Activated naive CD4-positive, alpha-beta T cell treated with anti-CD3 and anti-CD28 coated beads, Interleukin-2, amount 10 ng/mL, durations not matched to agents 7 days and 5 days (primary cell): ENCODE data around the gene UROC1.

ENCODE experiments used
- CTCF ChIA-PET: fragments of 350-600 bp; sonication (Branson Sonifier 250); formaldehyde crosslinking; loops from one replicate; lab custom pipeline; 2021; ENCODE audit warnings: antibody characterized with exemption; lab: Charles Lee
- DNase-seq: peaks from one replicate; pipeline ENCODE4 v3.0.0-alpha.2; 2020
- H3K27ac Mint-ChIP-seq: one replicate; pipeline ENCODE4 v1.8.0; 2021; ENCODE audit warnings: mild to moderate bottlenecking, moderate library complexity, mixed read lengths
- H3K27me3 Mint-ChIP-seq: one replicate; pipeline ENCODE4 v1.8.0; 2021; ENCODE audit warnings: mild to moderate bottlenecking, mixed read lengths
- H3K36me3 Mint-ChIP-seq: one replicate; pipeline ENCODE4 v1.8.0; 2021; ENCODE audit warnings: mixed read lengths
- H3K4me1 Mint-ChIP-seq: one replicate; pipeline ENCODE4 v1.8.0; 2021; ENCODE audit warnings: mixed read lengths
- H3K4me3 Mint-ChIP-seq: one replicate; pipeline ENCODE4 v1.8.0; 2021; ENCODE audit warnings: mild to moderate bottlenecking, moderate library complexity, mixed read lengths
- H3K9me3 Mint-ChIP-seq: one replicate; pipeline ENCODE4 v1.8.0; 2021; ENCODE audit warnings: mixed read lengths

Gene UROC1

GRCh38 chr3:126510308-126510910 is 7.2 kb downstream of the UROC1 start:
- H3K4me3 Mint-ChIP-seq: no peak overlapping the region
- no peak overlapping the region for H3K27ac Mint-ChIP-seq
- no peaks in the 10 kb centered on the region for H3K9me3 Mint-ChIP-seq
- DNase-seq: no peak
- H3K4me1 Mint-ChIP-seq: no peaks in the 10 kb centered on the region
- no peaks in the 10 kb centered on the region for H3K27me3 Mint-ChIP-seq
- no peaks in the 10 kb centered on the region for H3K36me3 Mint-ChIP-seq
- CTCF ChIA-PET: interaction anchor here (1.1 to 1.3 kb wide), 3 partner anchors 9 to 23 kb away, joined by 3 to 4 read pairs (median 3); partner anchors contain the start of gene CHST13

- no peaks in the 10 kb centered on the region for H3K27me3 Mint-ChIP-seq
Measured at GRCh38 chr3:126509597-126510307, 7.8 kb downstream of the UROC1 start.

GRCh38 chr3:126508564-126508964 is 9.0 kb downstream of the UROC1 start:
- Mint-ChIP-seq H3K36me3 (no peaks in the 10 kb centered on the region), H3K4me3 (no peak overlapping the region), H3K9me3 (no peaks in the 10 kb centered on the region), H3K27me3 (no peaks in the 10 kb centered on the region), H3K4me1 (no peaks in the 10 kb centered on the region), H3K27ac (no peak overlapping the region)
- CTCF ChIA-PET: no interaction called here
- DNase-seq: no peak

More at GRCh38 chr3:126509597-126510307, 7.8 kb downstream of the UROC1 start:
- Mint-ChIP-seq H3K9me3 (no peaks in the 10 kb centered on the region), H3K4me1 (no peaks in the 10 kb centered on the region), H3K36me3 (no peaks in the 10 kb centered on the region), H3K27ac (no peak overlapping the region), H3K4me3 (no peak overlapping the region)
- DNase-seq: no peak
- CTCF ChIA-PET: interaction anchor here (1.1 to 1.2 kb wide), 2 partner anchors 9 to 22 kb away, joined by 3 read pairs; no protein-coding TSS in a partner anchor

- Mint-ChIP-seq H3K27me3 (no peaks in the 10 kb centered on the region), H3K4me1 (no peaks in the 10 kb centered on the region), H3K9me3 (no peaks in the 10 kb centered on the region), H3K27ac (no peak overlapping the region), H3K4me3 (no peak overlapping the region), H3K36me3 (no peaks in the 10 kb centered on the region)
- no peak for DNase-seq
- CTCF ChIA-PET: no interaction called here
Measured at GRCh38 chr3:126507886-126508285, 9.7 kb downstream of the UROC1 start.

GRCh38 chr3:126503701-126504100 is 13.9 kb downstream of the UROC1 start:
- Mint-ChIP-seq H3K27ac (no peak overlapping the region), H3K4me3 (no peak overlapping the region), H3K9me3 (no peaks in the 10 kb centered on the region), H3K36me3 (no peaks in the 10 kb centered on the region), H3K4me1 (peaks cover 2% of the 10 kb centered on the region), H3K27me3 (no peaks in the 10 kb centered on the region)
- DNase-seq: no peak
- CTCF ChIA-PET: no interaction called here

- no peaks in the 10 kb centered on the region for H3K36me3 Mint-ChIP-seq
- H3K9me3 Mint-ChIP-seq: no peaks in the 10 kb centered on the region
Measured at GRCh38 chr3:126502656-126503055, 14.9 kb downstream of the UROC1 start.

GRCh38 chr3:126501736-126502135 is 15.8 kb downstream of the UROC1 start:
- no peaks in the 10 kb centered on the region for H3K9me3 Mint-ChIP-seq
- CTCF ChIA-PET: no interaction called here
- H3K4me3 Mint-ChIP-seq: no peak overlapping the region
- H3K27me3 Mint-ChIP-seq: no peaks in the 10 kb centered on the region
- peaks cover 9% of the 10 kb centered on the region for H3K4me1 Mint-ChIP-seq
- no peaks in the 10 kb centered on the region for H3K36me3 Mint-ChIP-seq
- no peak overlapping the region for H3K27ac Mint-ChIP-seq
- DNase-seq: no peak

More at GRCh38 chr3:126502656-126503055, 14.9 kb downstream of the UROC1 start:
- H3K27me3 Mint-ChIP-seq: no peaks in the 10 kb centered on the region
- H3K27ac Mint-ChIP-seq: no peak overlapping the region
- CTCF ChIA-PET: no interaction called here
- H3K4me1 Mint-ChIP-seq: peaks cover 4% of the 10 kb centered on the region
- H3K4me3 Mint-ChIP-seq: no peak overlapping the region
- DNase-seq: no peak

- no peaks in the 10 kb centered on the region for H3K27me3 Mint-ChIP-seq
Measured at GRCh38 chr3:126501054-126501453, 16.5 kb downstream of the UROC1 start.

GRCh38 chr3:126500016-126500415 is 17.6 kb downstream of the UROC1 start:
- no peak for DNase-seq
- no peak overlapping the region for H3K27ac Mint-ChIP-seq
- H3K36me3 Mint-ChIP-seq: no peaks in the 10 kb centered on the region
- H3K4me3 Mint-ChIP-seq: no peak overlapping the region
- peaks cover 13% of the 10 kb centered on the region for H3K4me1 Mint-ChIP-seq
- CTCF ChIA-PET: interaction anchor here (1.5 kb wide), 1 partner anchor 19 kb away, joined by 3 read pairs; no protein-coding TSS in a partner anchor
- no peaks in the 10 kb centered on the region for H3K27me3 Mint-ChIP-seq
- no peaks in the 10 kb centered on the region for H3K9me3 Mint-ChIP-seq

More at GRCh38 chr3:126501054-126501453, 16.5 kb downstream of the UROC1 start:
- H3K36me3 Mint-ChIP-seq: no peaks in the 10 kb centered on the region
- peaks cover 11% of the 10 kb centered on the region for H3K4me1 Mint-ChIP-seq
- DNase-seq: no peak
- H3K27ac Mint-ChIP-seq: no peak overlapping the region
- CTCF ChIA-PET: no interaction called here
- H3K4me3 Mint-ChIP-seq: no peak overlapping the region
- no peaks in the 10 kb centered on the region for H3K9me3 Mint-ChIP-seq

GRCh38 chr3:126499401-126499800 is 18.2 kb downstream of the UROC1 start:
- Mint-ChIP-seq H3K36me3 (no peaks in the 10 kb centered on the region), H3K9me3 (no peaks in the 10 kb centered on the region), H3K27me3 (no peaks in the 10 kb centered on the region), H3K27ac (no peak overlapping the region), H3K4me3 (no peak overlapping the region), H3K4me1 (peaks cover 16% of the 10 kb centered on the region)
- DNase-seq: no peak
- CTCF ChIA-PET: interaction anchor here (1.5 kb wide), 1 partner anchor 20 kb away, joined by 3 read pairs; no protein-coding TSS in a partner anchor

GRCh38 chr3:126498929-126499328 is 18.6 kb downstream of the UROC1 start:
- H3K36me3 Mint-ChIP-seq: no peaks in the 10 kb centered on the region
- peaks cover 21% of the 10 kb centered on the region for H3K4me1 Mint-ChIP-seq
- no peak overlapping the region for H3K4me3 Mint-ChIP-seq
- DNase-seq: peak; percentile 30
- peak overlapping the region; percentile 77 for H3K27ac Mint-ChIP-seq
- H3K27me3 Mint-ChIP-seq: no peaks in the 10 kb centered on the region
- CTCF ChIA-PET: interaction anchor here (0.9 to 1.5 kb wide), 2 partner anchors 20 to 25 kb away, joined by 3 to 6 read pairs; partner anchors contain the start of gene CHST13
- no peaks in the 10 kb centered on the region for H3K9me3 Mint-ChIP-seq

- CTCF ChIA-PET: interaction anchor here (0.9 to 1.5 kb wide), 2 partner anchors 21 to 25 kb away, joined by 3 to 6 read pairs; partner anchors contain the start of gene CHST13
- Mint-ChIP-seq H3K27ac (peak overlapping the region; percentile 77), H3K4me3 (no peak overlapping the region), H3K9me3 (no peaks in the 10 kb centered on the region), H3K27me3 (no peaks in the 10 kb centered on the region), H3K36me3 (no peaks in the 10 kb centered on the region), H3K4me1 (peaks cover 24% of the 10 kb centered on the region)
- DNase-seq: no peak
Measured at GRCh38 chr3:126498461-126498860, 19.1 kb downstream of the UROC1 start.

- no peak overlapping the region for H3K27ac Mint-ChIP-seq
- no peaks in the 10 kb centered on the region for H3K36me3 Mint-ChIP-seq
- H3K27me3 Mint-ChIP-seq: no peaks in the 10 kb centered on the region
- H3K4me1 Mint-ChIP-seq: peaks cover 28% of the 10 kb centered on the region
- no peaks in the 10 kb centered on the region for H3K9me3 Mint-ChIP-seq
- no peak for DNase-seq
- CTCF ChIA-PET: interaction anchor here (2.2 kb wide), 1 partner anchor 11 kb away, joined by 6 read pairs; no protein-coding TSS in a partner anchor
- H3K4me3 Mint-ChIP-seq: no peak overlapping the region
Measured at GRCh38 chr3:126497956-126498355, 19.6 kb downstream of the UROC1 start.
